Stimulated activated naive CD8-positive, alpha-beta T cell treated with anti-CD3 and anti-CD28 coated beads, Interleukin-15, Interleukin-2, amounts not matched to agents 100 U/mL and 50 U/mL, for 24 hours (primary cell): Measurements from ENCODE around the gene A3GALT2.

Source experiments
- ATAC-seq: fragments of 150-1000 bp; cut with Tn5 transposase; one replicate; pipeline ENCODE4 v1.10.0; 2021
- DNase-seq: peaks from one replicate; pipeline ENCODE4 v3.0.0; 2021

Gene A3GALT2

DNA sequence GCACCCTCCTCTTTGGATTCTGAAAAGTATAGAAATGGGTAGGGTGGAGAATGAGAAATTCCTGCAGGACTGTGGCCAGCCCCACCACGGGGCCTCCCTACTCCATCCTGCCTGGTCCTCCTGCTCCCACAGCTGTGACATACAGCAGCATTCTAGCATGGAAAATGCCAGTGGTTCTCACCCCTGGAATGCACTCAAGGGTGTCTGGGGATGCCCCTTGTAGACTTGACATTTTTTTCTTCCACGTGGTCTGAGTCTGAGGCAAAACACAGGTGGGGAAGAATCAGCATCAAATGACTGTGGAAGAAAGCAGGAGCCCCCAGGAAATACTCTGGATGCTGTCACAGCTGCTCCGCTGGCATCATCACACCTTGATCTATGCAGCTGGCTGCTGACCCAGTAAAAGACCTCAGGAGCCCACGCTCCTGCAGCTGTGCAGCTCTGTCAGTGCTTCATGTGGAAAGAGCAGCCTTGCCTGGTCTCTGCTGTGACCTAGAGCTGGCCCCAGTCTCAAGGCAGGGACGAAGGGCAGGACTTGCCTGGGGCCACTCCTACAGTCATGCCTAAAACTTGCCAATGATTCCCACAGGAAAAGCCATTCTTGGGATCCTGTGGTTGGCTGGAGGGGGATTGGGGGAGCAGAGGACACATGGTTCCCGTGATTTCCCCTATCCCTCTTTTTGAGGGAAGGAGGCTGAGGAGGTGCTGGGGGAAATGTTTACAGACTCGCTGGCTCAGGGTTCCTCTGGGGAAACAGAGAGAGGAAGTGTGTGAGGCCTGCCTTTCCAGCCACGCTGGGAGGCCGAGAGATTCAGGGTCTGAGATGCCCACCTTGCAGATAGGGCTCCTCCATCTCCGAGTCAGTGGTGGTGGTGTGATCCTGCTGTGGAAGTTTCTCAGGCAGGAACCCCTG is 10.8 kb upstream of the A3GALT2 start:
- DNase-seq (no peak), ATAC-seq (no peak)

GRCh38 chr1:33330906-33331305 is 10.0 kb upstream of the A3GALT2 start:
- ATAC-seq (no peak), DNase-seq (no peak)

GRCh38 chr1:33330361-33330890 is 9.5 kb upstream of the A3GALT2 start:
- DNase-seq (no peak), ATAC-seq (no peak)

GRCh38 chr1:33329600-33330305 is 8.9 kb upstream of the A3GALT2 start:
- no peak for DNase-seq
- ATAC-seq, result no peak

DNA sequence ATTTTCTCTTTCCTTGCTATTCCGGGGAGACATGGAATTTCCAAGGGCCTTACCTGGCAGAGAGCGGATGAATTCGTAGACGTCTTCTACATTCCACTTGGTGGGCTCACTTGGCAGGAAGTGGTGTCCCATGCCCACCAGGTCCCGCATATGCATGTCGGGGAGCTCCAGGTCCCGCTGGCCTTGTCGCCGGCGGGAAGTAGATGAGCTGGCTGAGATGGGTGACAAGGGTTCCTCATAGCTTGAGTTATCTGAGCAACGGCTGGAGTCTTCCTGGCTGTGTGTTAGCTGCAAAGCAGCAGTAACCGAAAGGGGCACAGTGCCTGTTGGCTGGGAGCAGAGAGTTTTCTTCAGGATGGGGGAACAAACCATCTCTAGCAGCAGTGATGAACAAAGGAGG is 7.9 kb upstream of the A3GALT2 start:
- no peak for DNase-seq
- ATAC-seq, result no peak

GRCh38 chr1:33327587-33328325 is 6.9 kb upstream of the A3GALT2 start:
- DNase-seq, result no peak
- no peak for ATAC-seq

- ATAC-seq (no peak), DNase-seq (no peak)
Measured at GRCh38 chr1:33326785-33327184, 5.9 kb upstream of the A3GALT2 start.

DNA sequence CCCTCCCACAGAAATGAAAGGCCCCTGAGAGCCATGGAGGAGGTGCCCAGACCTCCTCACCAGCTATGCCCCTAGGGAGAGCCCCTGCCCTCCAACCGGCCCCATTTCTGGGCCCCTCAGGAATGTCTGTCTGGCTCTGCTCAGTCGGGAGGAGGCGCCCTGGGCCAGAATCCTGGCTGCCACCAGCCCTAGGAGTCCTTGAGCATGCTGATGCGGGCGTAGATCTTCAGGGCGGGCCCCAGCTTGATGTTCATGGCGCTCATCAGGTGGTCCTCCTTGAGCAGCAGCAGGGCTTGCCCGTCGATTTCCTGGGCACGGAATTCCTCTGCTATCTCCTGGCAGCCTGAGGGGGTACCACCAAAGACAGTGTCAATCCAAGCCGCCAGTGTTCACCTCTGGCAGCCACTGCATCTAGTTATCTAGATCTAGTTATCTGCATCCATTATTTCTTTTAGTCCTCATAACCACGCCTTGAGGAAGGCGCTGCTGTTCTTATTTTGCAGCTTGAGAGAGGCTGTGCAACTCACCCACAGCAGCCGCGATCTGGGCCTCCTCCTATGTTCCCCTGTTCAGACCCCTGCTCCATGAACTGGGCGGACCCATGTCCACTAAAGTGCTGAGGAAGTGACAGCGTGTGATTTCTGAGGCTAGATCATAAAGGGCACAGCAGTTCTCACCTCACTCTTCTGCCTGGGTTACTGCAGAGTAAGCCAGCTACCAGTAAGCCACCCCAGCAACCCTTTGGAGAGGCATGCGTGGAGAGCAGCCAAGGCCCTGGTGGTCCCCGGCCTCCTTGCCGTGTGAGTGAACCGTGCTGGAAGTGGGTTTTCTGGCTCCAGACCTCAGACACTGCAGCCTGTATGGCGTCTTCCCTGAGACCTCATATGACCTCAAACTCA is 4.0 kb upstream of the A3GALT2 start:
- no peak for ATAC-seq
- DNase-seq, result no peak

GRCh38 chr1:33323663-33324477 is 3.0 kb upstream of the A3GALT2 start:
- no peak for DNase-seq
- no peak for ATAC-seq

- DNase-seq (no peak), ATAC-seq (no peak)
Measured at GRCh38 chr1:33322870-33323585, 2.1 kb upstream of the A3GALT2 start.

DNA sequence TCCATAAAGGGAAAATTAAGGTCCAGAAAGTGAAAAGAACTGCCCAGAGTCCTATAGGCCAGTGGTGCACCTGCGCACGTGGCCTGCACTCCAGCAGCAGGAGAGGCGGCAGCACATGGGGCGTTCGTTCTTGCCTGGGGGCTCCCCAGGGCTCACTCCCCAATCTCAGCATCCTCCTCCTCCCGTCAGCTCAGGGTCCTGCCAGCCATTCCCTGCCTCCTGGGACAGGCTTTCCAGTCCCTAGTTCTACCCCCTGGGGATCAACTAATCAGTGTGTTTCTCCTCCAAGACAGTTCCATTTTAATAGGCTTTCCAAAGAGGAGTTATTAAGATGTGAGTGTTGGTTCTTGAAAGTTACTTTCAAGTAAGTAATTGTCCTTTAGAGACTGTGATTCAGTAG is 1.2 kb upstream of the A3GALT2 start:
- ATAC-seq (no peak), DNase-seq (no peak)

- no peak for ATAC-seq
- no peak for DNase-seq
Measured at GRCh38 chr1:33321178-33321577, 280 bp upstream of the A3GALT2 start.

- DNase-seq (no peak), ATAC-seq (no peak)
Measured at GRCh38 chr1:33319949-33320618, 814 bp downstream of the A3GALT2 start.

- no peak for ATAC-seq
- DNase-seq, result no peak
Measured at GRCh38 chr1:33319186-33319948, 1.5 kb downstream of the A3GALT2 start.

- no peak for DNase-seq
- no peak for ATAC-seq
Measured at GRCh38 chr1:33317946-33318345, 3.0 kb downstream of the A3GALT2 start.

GRCh38 chr1:33317354-33317753 is 3.5 kb downstream of the A3GALT2 start:
- no peak for ATAC-seq
- DNase-seq, result no peak

DNA sequence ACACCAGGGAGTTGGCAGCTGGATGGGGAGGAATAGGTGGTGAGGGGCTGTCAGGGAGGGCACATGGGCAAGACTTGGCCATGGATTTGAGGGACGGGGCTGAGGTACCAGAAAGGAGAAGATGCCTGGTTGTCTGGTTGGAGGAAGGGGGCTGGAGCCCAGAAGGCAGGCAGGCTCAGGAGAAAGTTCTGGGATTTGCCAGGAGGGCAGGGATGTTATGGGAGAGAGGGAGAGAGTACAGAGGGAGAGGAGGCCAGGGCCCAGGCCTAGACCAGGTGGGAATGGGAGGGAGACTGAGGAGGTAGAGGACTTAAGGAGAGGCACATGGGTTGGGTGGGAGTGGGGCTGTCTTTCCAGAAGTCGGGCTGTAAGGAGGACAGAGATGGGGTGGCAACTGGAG is 4.3 kb downstream of the A3GALT2 start:
- no peak for ATAC-seq
- no peak for DNase-seq

DNA sequence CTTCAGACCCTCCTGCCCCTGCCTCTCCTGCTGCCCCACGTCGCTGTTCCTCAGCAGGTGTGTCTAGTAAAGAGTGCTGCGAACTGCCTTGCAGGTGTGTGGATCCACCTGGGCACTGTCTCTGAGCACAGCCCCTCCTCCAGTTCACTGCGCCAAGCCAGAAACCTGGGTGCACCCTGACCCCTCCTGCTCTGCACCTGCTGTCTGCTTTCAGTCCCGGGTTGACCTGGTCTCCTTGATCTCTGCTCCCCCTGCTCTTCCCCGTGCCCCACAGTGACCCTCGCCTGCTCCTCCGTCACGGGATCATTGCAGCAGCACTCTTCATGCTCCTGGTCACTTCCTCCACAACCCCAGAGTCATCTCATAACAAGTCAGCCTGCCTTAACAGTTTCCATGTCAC is 6.5 kb downstream of the A3GALT2 start:
- DNase-seq (no peak), ATAC-seq (no peak)

DNA sequence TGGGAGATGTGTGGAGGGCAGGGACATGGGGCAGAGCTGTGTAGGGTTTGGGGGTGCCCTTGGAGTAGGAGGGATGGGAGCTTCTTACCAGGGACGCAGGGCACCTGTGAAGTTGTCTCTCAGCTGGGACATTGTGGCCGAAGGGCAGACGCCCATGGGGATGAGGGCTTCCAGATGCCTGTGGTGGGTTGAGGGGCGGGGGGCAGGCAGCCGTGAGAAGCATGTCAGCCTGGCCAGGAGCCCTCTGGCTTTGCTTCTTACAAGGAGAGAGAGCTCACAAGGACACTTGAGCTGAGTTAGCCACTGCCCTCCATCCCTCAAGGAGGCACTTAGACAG is 8.5 kb downstream of the A3GALT2 start:
- no peak for ATAC-seq
- no peak for DNase-seq
